ENCODE data around the gene GLTPD2.
"Not testable (repeated sequence)": the region's sequence is repeated elsewhere in the genome, so short reads cannot be mapped to it uniquely, and the experiment has no call there.

Gene GLTPD2

DNA sequence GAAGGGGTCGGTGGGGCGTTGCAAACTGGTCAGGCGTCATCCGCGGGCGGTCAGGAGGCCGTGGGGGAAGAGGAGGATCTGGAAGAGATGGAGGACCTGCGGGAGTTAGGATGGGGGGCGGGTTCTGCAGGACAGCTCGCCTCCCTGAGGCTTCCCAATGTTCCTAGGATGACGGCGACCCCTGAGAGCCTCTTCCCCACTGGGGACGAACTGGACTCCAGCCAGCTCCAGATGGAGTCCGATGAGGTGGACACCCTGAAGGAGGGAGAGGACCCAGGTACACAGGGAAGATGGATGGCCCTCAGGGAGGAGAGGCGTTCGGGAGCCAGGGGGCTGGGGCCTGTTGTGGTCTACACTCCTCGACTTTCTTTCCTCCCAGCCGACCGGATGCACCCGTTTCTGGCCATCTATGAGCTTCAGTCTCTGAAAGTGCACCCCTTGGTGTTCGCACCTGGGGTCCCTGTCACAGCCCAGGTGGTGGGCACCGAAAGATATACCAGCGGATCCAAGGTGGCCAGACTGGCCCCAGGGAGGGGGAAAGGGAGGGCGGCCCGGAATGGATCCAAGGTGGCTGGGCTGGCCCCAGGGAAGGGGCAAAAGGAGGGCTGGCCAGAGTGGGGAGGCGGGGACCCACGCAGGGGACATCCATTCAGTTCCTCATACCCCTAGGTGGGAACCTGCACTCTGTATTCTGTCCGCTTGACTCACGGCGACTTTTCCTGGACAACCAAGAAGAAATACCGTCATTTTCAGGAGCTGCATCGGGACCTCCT lies 19.0 kb downstream of the GLTPD2 start:
- no peaks in the 10 kb centered on the region for H3K27me3 Mint-ChIP-seq
- DNase-seq (no peak), ATAC-seq (replicated peaks) (no peak)
- H3K4me3 Mint-ChIP-seq = peak overlapping the region; percentile 81 to 83
- peak overlapping the region; percentile 86 for H3K27ac Mint-ChIP-seq
- H3K4me1 Mint-ChIP-seq = peaks cover 12 to 28% of the 10 kb centered on the region in 2 donors
- peaks cover 13 to 26% of the 10 kb centered on the region in 2 donors for H3K36me3 Mint-ChIP-seq
- H3K9me3 Mint-ChIP-seq = no peaks in the 10 kb centered on the region

DNA sequence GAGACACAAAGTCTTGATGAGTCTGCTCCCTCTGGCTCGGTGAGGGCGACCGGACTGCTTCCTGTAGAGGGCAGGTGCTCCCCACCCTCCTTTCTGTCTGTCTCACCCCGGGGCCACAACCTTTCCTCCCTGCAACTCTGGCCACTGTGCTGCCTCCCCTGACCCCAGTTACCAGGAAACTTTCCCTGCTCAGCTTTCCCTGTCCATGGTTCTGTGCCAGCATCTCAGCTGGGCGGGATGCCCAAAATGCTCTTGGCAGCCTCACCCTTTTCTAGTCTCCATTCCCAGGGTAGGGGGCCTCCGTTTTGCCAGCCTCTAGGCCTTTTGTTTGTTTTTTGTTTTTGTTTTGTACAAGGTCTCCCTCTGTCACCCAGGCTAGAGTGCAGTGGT lies 19.6 kb downstream of the GLTPD2 start:
- DNase-seq = no peak
- Mint-ChIP-seq H3K9me3 (no peaks in the 10 kb centered on the region), H3K4me1 (peaks cover 12 to 28% of the 10 kb centered on the region in 2 donors), H3K27ac (no peak overlapping the region), H3K4me3 (peak overlapping the region; percentile 81 to 83), H3K36me3 (peaks cover 13 to 26% of the 10 kb centered on the region in 2 donors), H3K27me3 (no peaks in the 10 kb centered on the region)
- no peak for ATAC-seq (replicated peaks)

DNA sequence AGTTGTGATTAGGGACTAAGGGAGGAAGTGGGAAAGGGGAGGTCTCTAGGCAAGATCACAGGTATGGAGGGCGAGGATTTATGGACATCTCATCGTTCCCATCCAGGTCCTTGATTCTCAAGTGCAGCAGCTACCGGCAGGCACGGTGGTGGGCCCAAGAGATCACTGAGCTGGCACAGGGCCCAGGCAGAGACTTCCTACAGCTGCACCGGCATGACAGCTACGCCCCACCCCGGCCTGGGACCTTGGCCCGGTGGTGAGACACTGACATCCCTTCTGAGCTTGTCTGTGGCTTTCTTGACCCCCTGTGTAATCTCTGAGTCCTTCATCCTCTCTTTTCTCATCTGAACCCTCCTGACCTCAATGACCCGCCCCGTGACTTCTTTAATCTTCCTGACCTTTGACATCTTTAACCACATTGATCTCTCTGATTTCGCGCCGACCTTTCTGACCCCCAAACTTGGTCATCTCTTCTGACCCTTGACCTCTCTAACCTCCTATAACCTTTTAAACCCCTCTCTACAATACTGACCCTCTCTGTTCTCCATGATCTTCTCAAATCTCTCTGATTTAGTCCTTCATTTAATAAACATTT lies 22.0 kb downstream of the GLTPD2 start:
- H3K36me3 Mint-ChIP-seq = peaks cover 27 to 44% of the 10 kb centered on the region in 2 donors
- no peak overlapping the region for H3K27ac Mint-ChIP-seq
- no peak overlapping the region for H3K4me3 Mint-ChIP-seq
- DNase-seq = no peak
- no peaks in the 10 kb centered on the region for H3K9me3 Mint-ChIP-seq
- no peak for ATAC-seq (replicated peaks)
- no peaks in the 10 kb centered on the region for H3K27me3 Mint-ChIP-seq
- peaks cover 12 to 28% of the 10 kb centered on the region in 2 donors for H3K4me1 Mint-ChIP-seq

DNA sequence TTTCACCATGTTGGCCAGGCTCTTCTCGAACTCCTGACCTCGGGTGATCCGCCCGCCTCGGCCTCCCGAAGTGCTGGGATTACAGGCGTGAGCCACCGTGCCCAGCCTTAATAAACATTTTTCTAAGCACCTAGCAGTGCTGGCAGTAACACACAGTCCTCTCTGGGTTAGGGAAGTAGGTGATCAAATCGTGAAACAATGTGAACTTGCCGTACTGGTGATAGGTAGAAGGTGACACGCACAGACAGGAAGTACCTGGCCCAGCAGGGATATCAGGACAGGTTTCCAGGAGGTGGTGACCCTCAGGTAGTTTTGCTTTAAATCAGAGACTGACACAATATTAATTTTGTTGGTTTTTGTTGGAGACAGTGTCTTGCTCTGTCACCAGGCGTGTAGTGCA lies 22.7 kb downstream of the GLTPD2 start:
- H3K27ac Mint-ChIP-seq = no peak overlapping the region

DNA sequence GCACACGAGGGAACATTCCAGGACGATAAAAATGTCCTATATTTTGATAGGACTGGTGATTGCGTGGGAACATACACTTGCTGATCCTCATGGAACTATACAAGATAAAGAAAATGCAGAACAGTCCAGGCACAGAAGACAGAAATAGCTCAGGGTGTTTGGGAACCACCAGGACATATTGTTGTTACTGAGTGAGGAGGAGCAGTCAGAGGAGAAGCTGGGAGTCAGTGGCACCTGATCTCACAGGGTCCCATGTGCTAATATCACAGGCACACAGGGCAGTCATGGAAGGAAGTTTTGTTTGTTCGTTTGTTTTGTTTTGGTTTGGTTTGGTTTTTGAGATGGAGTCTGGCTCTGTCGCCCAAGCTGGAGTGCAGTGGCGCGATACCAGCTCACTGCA lies 23.9 kb downstream of the GLTPD2 start:
- Mint-ChIP-seq H3K27me3 (no peaks in the 10 kb centered on the region), H3K4me3 (no peak overlapping the region), H3K27ac (no peak overlapping the region), H3K4me1 (peaks cover 8 to 25% of the 10 kb centered on the region in 2 donors), H3K9me3 (no peaks in the 10 kb centered on the region), H3K36me3 (peaks cover 44 to 60% of the 10 kb centered on the region in 2 donors)
- ATAC-seq (replicated peaks) = no peak
- no peak for DNase-seq

More for the DNA sequence above, 22.7 kb downstream of the GLTPD2 start:
- Mint-ChIP-seq H3K4me1 (peaks cover 11 to 28% of the 10 kb centered on the region in 2 donors), H3K9me3 (no peaks in the 10 kb centered on the region), H3K4me3 (no peak overlapping the region), H3K27me3 (no peaks in the 10 kb centered on the region), H3K36me3 (peaks cover 34 to 51% of the 10 kb centered on the region in 2 donors)
- ATAC-seq (replicated peaks) (no peak), DNase-seq (no peak)

DNA sequence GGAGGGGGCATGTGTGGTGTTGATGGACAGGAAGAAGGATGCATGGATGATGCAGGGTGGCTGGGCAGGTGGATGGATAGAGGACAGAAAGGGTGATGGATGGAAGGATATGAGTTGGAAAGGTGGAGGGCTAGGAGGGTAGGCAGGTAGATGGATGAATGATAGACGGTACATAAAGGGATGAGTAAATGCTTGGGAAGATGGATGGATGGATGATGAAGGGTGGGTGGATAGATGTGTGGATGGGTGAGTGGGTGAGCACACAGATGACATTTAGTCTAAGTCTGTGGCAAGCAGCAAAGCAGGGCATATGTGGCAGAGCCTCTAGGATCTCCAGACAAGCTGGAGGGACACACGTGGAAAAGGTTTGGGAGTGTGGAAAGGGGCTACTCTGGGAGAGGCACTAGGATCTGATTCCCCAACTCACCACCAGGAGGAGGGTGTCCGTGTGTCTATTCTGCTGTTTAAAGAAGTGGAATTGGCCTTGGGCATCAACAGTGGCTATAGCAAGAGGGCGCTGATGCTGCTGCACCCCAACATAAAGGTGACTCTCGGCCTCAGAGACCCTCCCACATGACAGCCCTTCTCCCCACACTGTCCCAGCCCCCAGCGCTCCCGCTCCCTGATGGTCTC lies 26.4 kb downstream of the GLTPD2 start:
- Mint-ChIP-seq H3K4me3 (no peak overlapping the region), H3K9me3 (no peaks in the 10 kb centered on the region), H3K27ac (no peak overlapping the region), H3K4me1 (peaks cover 0 to 8% of the 10 kb centered on the region in 2 donors), H3K27me3 (no peaks in the 10 kb centered on the region), H3K36me3 (peaks cover 48 to 63% of the 10 kb centered on the region in 2 donors)
- ATAC-seq (replicated peaks) (no peak), DNase-seq (no peak)

DNA sequence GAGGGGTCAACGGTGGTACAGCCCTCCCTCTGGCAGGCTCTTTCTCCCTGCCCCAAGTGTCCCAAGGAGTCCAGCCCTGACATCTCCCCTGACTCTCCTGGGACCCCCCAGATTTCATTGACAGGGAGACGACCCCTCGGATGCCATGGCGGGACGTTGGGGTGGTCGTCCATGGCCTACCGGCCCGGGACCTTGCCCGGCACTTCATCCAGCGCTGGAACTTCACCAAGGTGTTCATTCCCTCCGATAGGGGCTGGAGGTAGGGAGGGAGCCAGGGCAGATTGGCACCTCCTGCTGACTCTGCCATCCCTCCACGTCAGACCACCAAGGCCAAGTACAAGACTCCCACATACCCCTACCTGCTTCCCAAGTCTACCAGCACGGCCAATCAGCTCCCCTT lies 28.1 kb downstream of the GLTPD2 start:
- Mint-ChIP-seq H3K27me3 (no peaks in the 10 kb centered on the region), H3K4me3 (no peak overlapping the region), H3K4me1 (no peaks in the 10 kb centered on the region), H3K36me3 (peaks cover 43 to 57% of the 10 kb centered on the region in 2 donors), H3K27ac (no peak overlapping the region), H3K9me3 (no peaks in the 10 kb centered on the region)
- DNase-seq (no peak), ATAC-seq (replicated peaks) (no peak)

DNA sequence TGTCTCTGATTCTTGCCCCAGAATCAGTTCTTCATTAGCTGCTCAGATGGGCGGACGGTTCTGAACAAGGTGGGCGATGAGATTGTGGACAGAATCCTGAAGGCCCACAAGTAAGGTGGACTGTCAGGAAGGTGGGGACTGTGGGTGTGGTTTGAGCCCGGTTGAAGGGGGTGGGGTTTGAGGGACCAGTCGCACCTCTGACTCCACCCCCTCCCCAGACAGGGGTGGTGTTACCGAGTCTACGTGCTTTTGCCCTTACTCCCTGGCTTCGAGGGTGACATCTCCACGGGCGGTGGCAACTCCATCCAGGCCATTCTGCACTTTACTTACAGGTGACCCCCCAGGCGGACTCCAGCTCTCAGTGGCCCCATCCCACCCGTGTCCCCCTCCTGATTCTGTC lies 29.5 kb downstream of the GLTPD2 start:
- ATAC-seq (replicated peaks) = no peak
- peaks cover 47 to 58% of the 10 kb centered on the region in 2 donors for H3K36me3 Mint-ChIP-seq
- H3K4me1 Mint-ChIP-seq = no peaks in the 10 kb centered on the region
- no peak overlapping the region for H3K27ac Mint-ChIP-seq
- no peaks in the 10 kb centered on the region for H3K9me3 Mint-ChIP-seq
- no peak overlapping the region for H3K4me3 Mint-ChIP-seq
- H3K27me3 Mint-ChIP-seq = no peaks in the 10 kb centered on the region
- DNase-seq = no peak

DNA sequence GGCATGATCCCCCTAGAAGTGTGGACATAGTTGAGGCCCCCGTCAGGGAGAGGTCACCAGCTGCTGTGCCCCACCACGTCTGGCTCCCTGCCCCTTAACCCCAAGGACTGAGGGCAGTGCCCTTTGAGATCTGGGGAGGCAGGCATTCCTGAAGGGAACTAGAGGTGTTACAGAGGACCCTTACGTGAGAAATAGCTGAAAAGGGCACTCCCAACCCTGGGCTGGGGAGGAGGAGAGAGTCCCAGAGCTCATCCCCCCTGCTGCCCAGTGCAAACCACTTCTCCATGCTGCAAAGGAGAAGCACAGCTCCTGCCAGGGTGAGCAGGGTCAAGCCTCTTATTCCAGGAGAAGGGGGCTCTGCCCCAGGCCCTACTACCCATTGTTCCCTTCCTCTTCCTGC lies 34.1 kb downstream of the GLTPD2 start:
- peaks cover 15 to 25% of the 10 kb centered on the region in 2 donors for H3K36me3 Mint-ChIP-seq
- ATAC-seq (replicated peaks) = no peak
- no peaks in the 10 kb centered on the region for H3K4me1 Mint-ChIP-seq
- no peaks in the 10 kb centered on the region for H3K27me3 Mint-ChIP-seq
- H3K9me3 Mint-ChIP-seq = no peaks in the 10 kb centered on the region
- no peak for DNase-seq
- H3K27ac Mint-ChIP-seq = no peak overlapping the region
- H3K4me3 Mint-ChIP-seq = no peak overlapping the region

DNA sequence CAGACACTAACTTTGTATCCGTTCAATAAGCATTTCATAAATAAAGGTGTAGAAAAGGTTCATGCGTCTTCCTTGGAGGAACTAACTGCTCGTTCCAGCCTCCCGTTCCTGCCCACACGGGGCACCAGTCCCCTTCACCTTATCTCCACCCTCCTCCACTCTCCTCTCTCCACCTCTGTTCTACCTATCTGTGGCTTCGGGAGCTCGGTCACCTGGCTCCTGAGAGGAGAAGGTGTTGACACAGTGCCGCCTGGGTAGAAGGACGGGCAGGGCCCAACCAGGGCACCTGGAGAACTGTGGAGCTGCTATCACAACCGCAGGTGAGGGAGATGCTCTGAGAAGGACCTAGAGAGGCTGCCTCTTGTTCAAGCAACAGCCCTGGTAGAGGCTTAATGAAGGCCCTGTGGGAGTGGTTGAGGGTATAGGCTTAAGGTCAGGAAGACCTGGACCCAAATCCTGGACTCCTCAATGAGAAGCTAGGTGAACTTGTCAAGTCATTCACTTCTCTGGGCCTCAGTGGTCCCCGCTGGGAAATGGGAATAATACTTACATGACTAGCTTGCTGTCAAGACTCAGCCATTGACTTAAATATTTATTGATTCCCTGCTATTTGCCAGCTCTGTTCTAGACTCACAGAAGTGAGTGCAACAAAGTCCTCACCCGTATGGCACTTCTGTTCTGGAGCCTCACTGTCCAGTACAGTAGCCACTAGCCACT lies 34.8 kb downstream of the GLTPD2 start:
- H3K4me3 Mint-ChIP-seq = no peak overlapping the region
- ATAC-seq (replicated peaks) (no peak), DNase-seq (no peak)
- H3K9me3 Mint-ChIP-seq = no peaks in the 10 kb centered on the region
- no peak overlapping the region for H3K27ac Mint-ChIP-seq
- no peaks in the 10 kb centered on the region for H3K27me3 Mint-ChIP-seq
- no peaks in the 10 kb centered on the region for H3K4me1 Mint-ChIP-seq
- peaks cover 11 to 21% of the 10 kb centered on the region in 2 donors for H3K36me3 Mint-ChIP-seq

DNA sequence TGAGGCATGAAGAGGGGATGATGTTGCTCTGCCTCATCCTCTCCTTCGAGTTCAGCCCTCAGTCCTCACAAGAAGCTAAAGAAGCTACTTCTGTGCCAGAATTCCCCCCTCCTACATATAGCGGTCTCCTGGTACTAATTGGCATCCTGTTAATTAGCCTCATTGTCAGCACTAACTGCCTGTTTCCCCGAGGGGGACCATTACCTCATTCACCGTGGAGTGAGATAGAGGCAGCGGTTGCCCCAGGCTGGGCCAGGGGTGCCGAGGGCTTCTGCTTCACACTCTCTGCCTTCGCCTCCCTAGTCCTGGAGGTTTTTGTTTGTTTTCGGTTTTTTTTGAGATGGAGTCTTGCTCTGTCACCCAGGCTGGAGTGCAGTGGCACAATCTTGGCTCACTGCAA lies 38.6 kb downstream of the GLTPD2 start:
- H3K4me3 Mint-ChIP-seq = no peak overlapping the region
- H3K9me3 Mint-ChIP-seq = no peaks in the 10 kb centered on the region
- H3K27ac Mint-ChIP-seq = no peak overlapping the region
- DNase-seq (no peak), ATAC-seq (replicated peaks) (no peak)
- H3K4me1 Mint-ChIP-seq = no peaks in the 10 kb centered on the region
- no peaks in the 10 kb centered on the region for H3K27me3 Mint-ChIP-seq
- H3K36me3 Mint-ChIP-seq = peaks cover 3 to 8% of the 10 kb centered on the region in 2 donors

DNA sequence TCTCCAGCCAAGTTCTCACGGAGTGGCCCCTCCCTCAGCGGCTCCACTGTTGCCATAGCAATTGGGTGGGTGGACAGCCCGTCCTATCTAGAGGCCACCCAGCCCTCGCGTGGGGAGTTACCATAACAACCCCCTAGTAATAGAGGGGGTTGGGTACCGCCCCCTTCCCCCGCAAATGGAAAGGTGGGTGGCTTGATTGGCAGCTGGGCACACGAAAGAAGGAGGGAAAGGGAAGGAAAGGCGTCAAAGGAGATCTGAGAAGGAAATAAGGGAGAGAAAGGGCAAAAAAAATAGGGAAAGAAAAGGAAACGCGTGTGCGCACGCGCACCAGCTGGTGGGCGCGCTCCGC lies 44.0 kb downstream of the GLTPD2 start:
- H3K9me3 Mint-ChIP-seq, H3K36me3 Mint-ChIP-seq, H3K27me3 Mint-ChIP-seq, DNase-seq: not testable (repeated sequence)
- Mint-ChIP-seq H3K4me3 (peak overlapping the region; percentile 84 to 89), H3K4me1 (peaks cover 22 to 31% of the 10 kb centered on the region in 2 donors), H3K27ac (peak overlapping the region; percentile 95)
- peak; percentile 48 for ATAC-seq (replicated peaks)

DNA sequence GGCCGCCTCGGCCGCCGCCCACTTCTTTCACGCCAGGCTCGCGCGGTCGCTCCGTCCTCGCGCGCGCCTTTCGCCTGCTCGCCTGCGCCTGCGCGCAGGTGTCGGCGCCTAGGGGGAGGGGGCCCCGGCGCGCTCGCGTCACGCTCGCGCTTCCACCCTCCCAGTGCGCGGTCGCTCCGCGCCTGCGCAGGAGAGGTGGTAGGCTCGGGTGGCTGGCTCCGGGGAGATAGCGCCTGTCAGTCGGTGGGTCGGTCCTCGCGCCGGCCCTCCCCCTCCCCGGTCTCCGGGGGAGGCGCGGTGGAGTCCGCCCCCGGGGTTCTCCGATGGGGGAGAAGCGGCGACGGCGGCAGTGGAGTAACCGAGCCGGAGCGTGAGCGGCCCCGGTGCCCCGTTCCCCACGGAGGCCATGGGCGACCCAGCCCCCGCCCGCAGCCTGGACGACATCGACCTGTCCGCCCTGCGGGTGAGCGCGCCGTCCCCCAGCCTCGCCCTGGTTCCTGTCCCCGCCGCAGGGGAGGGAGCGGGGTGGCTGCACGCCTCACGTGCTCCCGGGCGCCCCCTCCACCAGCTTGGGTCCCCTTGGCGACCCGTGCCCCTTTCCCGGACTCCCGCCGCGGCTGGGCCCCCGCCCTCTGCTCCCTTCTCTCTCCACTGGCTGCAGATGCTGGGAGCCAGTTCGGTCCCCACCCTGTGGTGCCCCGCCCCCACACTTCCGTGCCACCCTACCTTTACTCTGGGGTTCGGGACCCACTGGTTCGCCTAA lies 44.6 kb downstream of the GLTPD2 start, which contains the start of gene MINK1:
Gene MINK1, plus strand, starts transcription at position 163 of the 763 bp plus-strand sequence. Its CDS starts 244 bp downstream, at position 407.
- H3K9me3 Mint-ChIP-seq = no peaks in the 10 kb centered on the region
- H3K4me3 Mint-ChIP-seq = peak within 1 kb of the TSS; percentile 84 to 89
- DNase-seq = peak; percentile 87
- peaks cover 5 to 8% of the 10 kb centered on the region in 2 donors for H3K36me3 Mint-ChIP-seq
- peaks cover 24 to 31% of the 10 kb centered on the region in 2 donors for H3K4me1 Mint-ChIP-seq
- peak within 1 kb of the TSS; percentile 95 for H3K27ac Mint-ChIP-seq
- ATAC-seq (replicated peaks) = peak; percentile 86 to 92
- no peaks in the 10 kb centered on the region for H3K27me3 Mint-ChIP-seq

All from stimulated activated naive B cell treated with anti-CD40 and anti-IgM and Interleukin-4, amounts not matched to agents 10 μg/mL and 1 μg/mL and 100 μg/mL, for 72 hours (primary cell).